Activated CD8-positive, alpha-beta T cell treated with anti-CD3 and anti-CD28 coated beads, Interleukin-2, amount 10 ng/mL, durations not matched to agents 7 days and 5 days (primary cell): Measurements from ENCODE around the gene CTDP1. TPM values are rescaled to one million over a fixed set of nuclear protein-coding genes. Genes with fewer than 3 reads are reported as not detected.

Experiments used
- ATAC-seq: fragments of 150-1000 bp; cut with Tn5 transposase; one replicate; pipeline ENCODE4 v1.10.0; 2021; ENCODE audit warnings: moderate library complexity
- CTCF ChIA-PET: fragments of 350-600 bp; sonication (Branson Sonifier 250); formaldehyde crosslinking; loops from one replicate; lab custom pipeline; 2021; ENCODE audit warnings: antibody characterized with exemption; lab: Charles Lee
- POLR2A ChIA-PET: fragments of 350-600 bp; sonication (Branson Sonifier 250); formaldehyde crosslinking; loops from one replicate; lab custom pipeline; 2021; ENCODE audit warnings: antibody characterized with exemption; lab: Charles Lee
- DNase-seq: peaks from one replicate; pipeline ENCODE4 v3.0.0-alpha.2; 2020
- H3K27ac Mint-ChIP-seq: one replicate; pipeline ENCODE4 v1.8.0; 2021; ENCODE audit warnings: mild to moderate bottlenecking, mixed read lengths
- H3K27me3 Mint-ChIP-seq: one replicate; pipeline ENCODE4 v1.8.0; 2021; ENCODE audit warnings: low read depth, mixed read lengths
- H3K36me3 Mint-ChIP-seq: one replicate; pipeline ENCODE4 v1.8.0; 2021; ENCODE audit warnings: low read depth, mixed read lengths
- H3K4me1 Mint-ChIP-seq: one replicate; pipeline ENCODE4 v1.8.0; 2021; ENCODE audit warnings: low read depth, mixed read lengths
- H3K4me3 Mint-ChIP-seq: one replicate; pipeline ENCODE4 v1.8.0; 2021; ENCODE audit warnings: mild to moderate bottlenecking, mixed read lengths
- H3K9me3 Mint-ChIP-seq: one replicate; pipeline ENCODE4 v1.8.0; 2022; ENCODE audit warnings: mixed read lengths; ENCODE audit not compliant: insufficient read depth
- total RNA-seq, 2 experiments: library from RNA; stranded (reverse); gene quantifications; one replicate each; pipeline ENCODE4 v1.2.3, GENCODE V29; 2021

Gene CTDP1
- total RNA-seq, 2 experiments from 2014 or later: 35.5 to 36.8 TPM

- Mint-ChIP-seq H3K27ac (no peak overlapping the region), H3K4me1 (no peaks in the 10 kb centered on the region), H3K27me3 (peaks cover 10% of the 10 kb centered on the region), H3K9me3 (peaks cover 5% of the 10 kb centered on the region), H3K36me3 (no peaks in the 10 kb centered on the region), H3K4me3 (no peak overlapping the region)
- CTCF ChIA-PET: no interaction called here
- ATAC-seq (no peak), DNase-seq (no peak)
- POLR2A ChIA-PET: no interaction called here
Measured at GRCh38 chr18:79650959-79651358, 28.6 kb upstream of the CTDP1 start.

- ATAC-seq (no peak), DNase-seq (no peak)
- ChIA-PET POLR2A (no interaction called here), CTCF (no interaction called here)
- no peaks in the 10 kb centered on the region for H3K36me3 Mint-ChIP-seq
- H3K27ac Mint-ChIP-seq: no peak overlapping the region
- H3K4me1 Mint-ChIP-seq: no peaks in the 10 kb centered on the region
- peaks cover 22% of the 10 kb centered on the region for H3K27me3 Mint-ChIP-seq
- no peak overlapping the region for H3K4me3 Mint-ChIP-seq
- H3K9me3 Mint-ChIP-seq: peaks cover 5% of the 10 kb centered on the region
Measured at GRCh38 chr18:79657342-79657996, 22.1 kb upstream of the CTDP1 start.

GRCh38 chr18:79658366-79658765, 21.2 kb upstream of the CTDP1 start:
- peaks cover 5% of the 10 kb centered on the region for H3K9me3 Mint-ChIP-seq
- no peak overlapping the region for H3K27ac Mint-ChIP-seq
- DNase-seq (no peak), ATAC-seq (no peak)
- H3K27me3 Mint-ChIP-seq: peaks cover 22% of the 10 kb centered on the region
- H3K4me1 Mint-ChIP-seq: no peaks in the 10 kb centered on the region
- no peaks in the 10 kb centered on the region for H3K36me3 Mint-ChIP-seq
- no peak overlapping the region for H3K4me3 Mint-ChIP-seq
- CTCF ChIA-PET: no interaction called here
- POLR2A ChIA-PET: no interaction called here

- no peaks in the 10 kb centered on the region for H3K4me1 Mint-ChIP-seq
- ChIA-PET POLR2A (no interaction called here), CTCF (no interaction called here)
- H3K27me3 Mint-ChIP-seq: peaks cover 27% of the 10 kb centered on the region
- H3K36me3 Mint-ChIP-seq: no peaks in the 10 kb centered on the region
- DNase-seq (no peak), ATAC-seq (no peak)
- H3K9me3 Mint-ChIP-seq: peaks cover 5% of the 10 kb centered on the region
- no peak overlapping the region for H3K4me3 Mint-ChIP-seq
- no peak overlapping the region for H3K27ac Mint-ChIP-seq
Measured at GRCh38 chr18:79659733-79660132, 19.9 kb upstream of the CTDP1 start.

GRCh38 chr18:79662034-79662433, 17.6 kb upstream of the CTDP1 start:
- ChIA-PET POLR2A (no interaction called here), CTCF (no interaction called here)
- no peaks in the 10 kb centered on the region for H3K4me1 Mint-ChIP-seq
- H3K36me3 Mint-ChIP-seq: no peaks in the 10 kb centered on the region
- no peaks in the 10 kb centered on the region for H3K9me3 Mint-ChIP-seq
- no peak overlapping the region for H3K4me3 Mint-ChIP-seq
- H3K27me3 Mint-ChIP-seq: peaks cover 21% of the 10 kb centered on the region
- no peak for ATAC-seq
- no peak overlapping the region for H3K27ac Mint-ChIP-seq
- no peak for DNase-seq

- POLR2A ChIA-PET: no interaction called here
- H3K9me3 Mint-ChIP-seq: no peaks in the 10 kb centered on the region
- no peak overlapping the region for H3K27ac Mint-ChIP-seq
- no peak overlapping the region for H3K4me3 Mint-ChIP-seq
- CTCF ChIA-PET: no interaction called here
- no peak for DNase-seq
- H3K4me1 Mint-ChIP-seq: no peaks in the 10 kb centered on the region
- H3K27me3 Mint-ChIP-seq: peaks cover 21% of the 10 kb centered on the region
- no peak for ATAC-seq
- no peaks in the 10 kb centered on the region for H3K36me3 Mint-ChIP-seq
Measured at GRCh38 chr18:79662439-79662838, 17.2 kb upstream of the CTDP1 start.

GRCh38 chr18:79664525-79665125, 15.0 kb upstream of the CTDP1 start:
- Mint-ChIP-seq H3K9me3 (no peaks in the 10 kb centered on the region), H3K4me3 (no peak overlapping the region), H3K36me3 (no peaks in the 10 kb centered on the region), H3K4me1 (no peaks in the 10 kb centered on the region), H3K27ac (no peak overlapping the region), H3K27me3 (peaks cover 23% of the 10 kb centered on the region)
- CTCF ChIA-PET: no interaction called here
- POLR2A ChIA-PET: no interaction called here
- no peak for ATAC-seq
- DNase-seq: no peak

GRCh38 chr18:79668203-79668602, 11.4 kb upstream of the CTDP1 start:
- no peaks in the 10 kb centered on the region for H3K9me3 Mint-ChIP-seq
- no peak overlapping the region for H3K27ac Mint-ChIP-seq
- DNase-seq: no peak
- no peak overlapping the region for H3K4me3 Mint-ChIP-seq
- H3K27me3 Mint-ChIP-seq: peaks cover 10% of the 10 kb centered on the region
- ChIA-PET POLR2A (no interaction called here), CTCF (no interaction called here)
- no peaks in the 10 kb centered on the region for H3K4me1 Mint-ChIP-seq
- ATAC-seq: no peak
- H3K36me3 Mint-ChIP-seq: no peaks in the 10 kb centered on the region

GRCh38 chr18:79672490-79673276, 6.9 kb upstream of the CTDP1 start:
- H3K36me3 Mint-ChIP-seq: peaks cover 6% of the 10 kb centered on the region
- ATAC-seq (no peak), DNase-seq (no peak)
- ChIA-PET POLR2A (interaction anchor here (1.2 kb wide), 1 partner anchor 26 kb away, joined by 3 read pairs; no protein-coding TSS in a partner anchor), CTCF (interaction anchor here (0.5 to 1.5 kb wide), 2 partner anchors 28 to 173 kb away, joined by 3 read pairs; no protein-coding TSS in a partner anchor)
- H3K4me3 Mint-ChIP-seq: no peak overlapping the region
- H3K4me1 Mint-ChIP-seq: peaks cover 3% of the 10 kb centered on the region
- peaks cover 2% of the 10 kb centered on the region for H3K27me3 Mint-ChIP-seq
- no peaks in the 10 kb centered on the region for H3K9me3 Mint-ChIP-seq
- H3K27ac Mint-ChIP-seq: no peak overlapping the region

- CTCF ChIA-PET: no interaction called here
- DNase-seq (no peak), ATAC-seq (no peak)
- H3K27ac Mint-ChIP-seq: no peak overlapping the region
- H3K27me3 Mint-ChIP-seq: no peaks in the 10 kb centered on the region
- H3K4me3 Mint-ChIP-seq: no peak overlapping the region
- peaks cover 20% of the 10 kb centered on the region for H3K36me3 Mint-ChIP-seq
- H3K9me3 Mint-ChIP-seq: no peaks in the 10 kb centered on the region
- peaks cover 34% of the 10 kb centered on the region for H3K4me1 Mint-ChIP-seq
- POLR2A ChIA-PET: no interaction called here
Measured at GRCh38 chr18:79677221-79677620, 2.4 kb upstream of the CTDP1 start.

- CTCF ChIA-PET: no interaction called here
- no peak for DNase-seq
- Mint-ChIP-seq H3K4me3 (peak overlapping the region; percentile 89), H3K36me3 (peaks cover 27% of the 10 kb centered on the region), H3K27ac (no peak overlapping the region), H3K27me3 (no peaks in the 10 kb centered on the region), H3K4me1 (peaks cover 41% of the 10 kb centered on the region), H3K9me3 (no peaks in the 10 kb centered on the region)
- no peak for ATAC-seq
- POLR2A ChIA-PET: no interaction called here
Measured at GRCh38 chr18:79677840-79678239, 1.8 kb upstream of the CTDP1 start.
